GM18505 (cell line): ENCODE data around the gene RIMKLB.

Experiments used
- ATAC-seq: cut with Tn5 transposase; IDR thresholded peaks from one replicate; pipeline ENCODE4 v1.9.1; 2021; ENCODE audit not compliant: unreplicated experiment
- POLR2A ChIP-seq: IDR thresholded peaks from 4 replicates; pipeline ENCODE4 v1.6.1; 2011; ENCODE audit warnings: borderline replicate concordance; ENCODE audit not compliant: insufficient read depth, insufficient read length; ENCODE audit errors: extremely low read depth

The RIMKLB gene

GRCh38 chr12:8829621-8830020 is 131.8 kb downstream of the RIMKLB start:
- no peak for ATAC-seq
- TF ChIP-seq POLR2A = no peak

DNA sequence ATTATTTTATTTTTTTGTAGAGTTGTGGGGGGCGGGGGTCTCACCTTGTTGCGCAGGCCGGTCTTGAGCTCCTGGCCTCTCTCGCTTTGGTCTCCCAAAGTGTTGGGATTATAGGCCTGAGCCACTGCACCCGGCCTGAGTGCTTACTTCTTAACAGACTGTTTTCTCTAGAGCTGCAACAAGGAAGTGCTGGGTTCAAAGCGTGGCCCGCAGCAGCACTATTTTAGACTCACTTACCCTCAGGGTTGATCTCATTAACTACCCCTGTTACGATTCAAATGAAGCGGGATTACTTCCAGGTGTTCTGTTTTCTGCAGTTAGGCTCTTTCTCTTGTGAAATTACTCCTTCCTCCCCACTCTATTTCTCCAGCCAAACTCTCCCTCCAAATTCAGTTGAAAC is 133.3 kb downstream of the RIMKLB start:
- TF ChIP-seq POLR2A = no peak
- no peak for ATAC-seq

DNA sequence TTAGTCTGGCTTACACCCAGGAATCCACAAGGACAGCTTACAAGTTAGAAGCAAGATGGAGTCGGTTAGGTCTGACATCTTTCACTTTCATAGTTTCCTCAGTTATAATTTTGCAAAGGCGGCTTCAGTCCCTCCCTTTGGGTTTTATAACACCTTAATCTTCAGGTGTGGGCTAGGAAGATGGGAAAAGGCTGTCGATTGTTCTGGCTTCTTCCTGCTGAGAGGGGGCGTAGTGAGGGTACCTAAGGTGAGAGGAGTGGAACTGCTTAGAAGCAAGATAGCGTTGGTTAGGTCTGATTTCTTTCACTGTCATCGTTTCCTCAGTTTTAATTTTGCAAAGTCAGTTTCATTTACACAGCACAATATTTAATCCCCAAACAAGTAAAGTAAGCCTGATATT is 134.7 kb downstream of the RIMKLB start:
- no peak for TF ChIP-seq POLR2A
- ATAC-seq = no peak
